HG03442 (cell line): ENCODE data around the gene FANCD2.
"Not testable (repeated sequence)": the region's sequence is repeated elsewhere in the genome, so short reads cannot be mapped to it uniquely, and the experiment has no call there.

Source experiments
- ATAC-seq: cut with Tn5 transposase; IDR thresholded peaks from one replicate; pipeline ENCODE4 v1.9.1; 2021; ENCODE audit warnings: mild to moderate bottlenecking, moderate library complexity; ENCODE audit not compliant: unreplicated experiment

Gene FANCD2

DNA sequence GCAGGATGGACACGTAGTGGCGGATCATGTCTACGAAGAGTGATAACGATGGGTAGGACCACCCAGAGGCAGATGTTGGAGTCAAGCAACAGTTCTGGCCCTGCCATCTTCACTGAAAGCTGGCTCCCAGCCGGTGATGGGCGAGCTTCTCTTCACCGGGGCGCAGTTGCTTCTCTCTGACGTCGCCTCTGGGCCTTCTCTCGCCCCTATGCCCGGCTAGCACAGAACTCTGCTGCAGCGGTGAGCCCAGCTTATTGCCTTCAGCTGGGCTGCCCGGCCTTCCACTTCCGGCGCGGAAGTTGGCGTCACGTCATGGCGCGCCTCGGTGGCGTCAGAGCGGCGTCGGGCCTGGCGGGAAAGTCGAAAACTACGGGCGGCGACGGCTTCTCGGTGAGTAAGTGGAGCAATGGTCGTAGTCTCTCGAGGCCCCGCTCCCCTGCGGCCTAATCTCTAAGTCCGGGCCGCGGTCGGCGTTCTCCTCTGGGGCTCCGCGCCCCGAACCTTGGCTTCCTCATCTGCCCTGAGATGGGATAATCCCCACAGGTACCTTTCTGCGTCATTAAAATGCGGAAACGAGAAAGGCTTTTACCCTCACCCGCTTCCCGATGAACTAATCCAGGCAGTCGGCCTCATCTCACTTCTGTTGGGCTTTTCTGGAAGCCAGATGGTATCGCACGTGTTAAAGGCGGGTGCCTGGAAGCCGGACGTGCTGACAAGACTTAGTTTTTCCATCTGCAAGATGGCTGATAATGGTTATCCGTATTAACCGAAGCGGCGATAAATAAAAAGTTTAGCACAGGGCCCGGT lies at the start of gene FANCD2:
FANCD2 (plus strand) TSS at position 354 of the 807 bp plus-strand sequence. CDS start 2,221 bp downstream, outside the sequence.
- ATAC-seq: peak; percentile 90

DNA sequence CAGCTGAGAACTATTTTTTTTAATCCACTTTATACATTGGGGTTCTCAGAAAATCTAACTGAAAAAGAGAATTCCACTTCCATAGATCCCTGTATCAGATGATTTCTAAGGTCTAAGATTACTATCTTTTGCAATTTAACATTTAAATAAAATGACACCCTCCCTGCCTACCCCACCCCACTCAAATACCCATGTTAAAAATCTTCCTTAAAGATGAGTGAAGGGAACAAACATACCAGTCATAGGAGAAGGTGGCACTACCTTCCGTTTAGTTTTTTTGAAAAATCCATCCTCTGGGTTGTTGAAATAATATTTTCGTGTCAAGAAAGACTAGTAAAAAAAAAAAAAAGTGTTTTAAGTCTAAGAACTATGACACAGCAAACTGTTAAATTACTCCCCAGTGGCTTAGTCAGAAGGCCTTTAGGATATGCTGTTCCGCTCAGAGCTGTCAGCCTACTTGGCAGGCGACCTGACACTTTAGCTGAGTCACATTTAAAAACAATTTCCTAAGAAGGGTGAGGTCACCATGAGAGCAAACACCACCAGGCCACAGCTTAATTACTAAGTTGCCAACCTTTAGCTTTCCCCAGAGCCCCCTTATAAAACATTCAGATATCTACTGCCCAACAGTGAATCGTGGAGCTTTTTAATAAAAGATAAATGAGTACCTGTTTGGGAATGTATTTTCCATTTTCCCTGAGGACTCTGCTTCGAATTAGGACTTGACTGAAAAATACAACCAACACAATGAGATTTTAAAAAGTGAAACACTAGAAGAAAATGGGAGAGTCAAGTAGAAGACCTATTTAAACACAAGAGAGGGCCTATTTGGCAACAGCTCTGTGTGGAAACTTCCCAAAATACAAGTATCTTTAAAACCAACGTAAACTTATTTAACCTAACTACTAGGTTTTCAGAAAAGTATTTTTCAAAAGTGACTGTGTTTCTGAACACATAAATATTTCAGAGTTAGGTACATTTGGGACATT lies 49.2 kb upstream of the FANCD2 start:
- no peak for ATAC-seq

DNA sequence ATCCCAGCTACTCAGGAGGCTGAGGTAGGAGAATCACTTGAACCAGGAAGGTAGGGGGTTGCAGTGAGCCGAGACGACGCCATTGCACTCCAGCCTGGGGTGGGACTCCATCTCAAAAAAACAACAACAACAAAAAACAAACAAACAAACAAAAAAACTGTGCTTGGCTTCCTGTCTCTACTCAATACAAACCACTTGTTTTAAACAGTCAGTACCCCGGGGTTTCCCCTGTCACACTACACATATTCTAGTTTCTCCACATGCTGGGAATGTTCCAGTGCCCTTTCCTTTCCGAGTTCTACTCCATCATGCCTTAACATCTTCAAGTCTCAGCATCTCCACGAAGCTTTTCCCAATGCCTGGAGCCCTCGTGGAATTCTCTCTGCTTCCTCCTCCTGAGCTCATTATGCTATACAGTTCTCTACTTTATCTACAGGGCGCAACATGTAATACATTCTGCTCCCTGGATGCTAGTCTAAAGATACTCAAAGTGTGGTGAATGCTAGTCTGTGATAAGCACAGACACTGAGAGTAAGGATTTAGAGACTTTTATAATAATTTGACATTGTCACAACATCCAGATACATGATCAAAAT lies 47.4 kb upstream of the FANCD2 start:
- ATAC-seq: no peak

DNA sequence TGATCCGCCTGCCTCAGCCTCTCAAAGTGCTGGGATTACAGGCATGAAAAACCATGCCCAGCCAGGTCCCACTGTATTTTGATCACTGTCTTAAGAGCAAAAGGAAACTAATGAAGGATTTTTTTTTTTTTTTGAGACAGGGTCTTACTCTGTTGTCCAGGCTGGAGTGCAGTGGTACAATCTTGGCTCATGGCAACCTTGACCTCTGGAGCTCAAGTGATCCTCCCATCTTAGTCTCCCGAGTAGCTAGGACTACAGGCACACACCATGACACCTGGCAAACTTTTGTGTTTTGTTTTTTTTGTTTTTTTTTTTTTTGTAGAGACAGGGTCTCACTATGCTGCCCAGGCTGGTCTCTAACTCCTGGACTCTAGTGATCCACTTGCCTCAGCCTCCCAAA lies 46.0 kb upstream of the FANCD2 start:
- ATAC-seq: no peak

DNA sequence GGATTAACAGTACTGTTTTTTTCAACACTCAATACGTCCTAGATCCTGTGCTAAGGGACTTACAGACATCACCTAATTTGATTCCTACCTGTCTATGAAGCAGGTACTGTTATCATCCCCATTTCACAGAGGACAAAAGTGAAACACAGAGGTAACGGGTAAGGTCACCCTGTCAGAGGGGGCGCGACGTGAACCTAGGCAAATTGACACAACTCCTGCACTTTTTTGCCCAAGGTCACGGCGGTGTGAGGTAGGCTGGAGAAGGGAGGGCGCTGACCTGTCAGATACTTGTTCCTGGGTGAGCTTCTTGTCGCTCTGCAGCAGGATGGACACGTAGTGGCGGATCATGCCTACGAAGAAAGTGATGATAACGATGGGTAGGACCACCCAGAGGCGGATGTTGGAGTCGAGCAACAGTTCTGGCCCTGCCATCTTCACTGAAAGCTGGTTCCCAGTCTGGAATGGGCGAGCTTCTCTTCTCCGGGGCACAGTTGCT lies 40.0 kb upstream of the FANCD2 start:
- peak; percentile 31 for ATAC-seq

DNA sequence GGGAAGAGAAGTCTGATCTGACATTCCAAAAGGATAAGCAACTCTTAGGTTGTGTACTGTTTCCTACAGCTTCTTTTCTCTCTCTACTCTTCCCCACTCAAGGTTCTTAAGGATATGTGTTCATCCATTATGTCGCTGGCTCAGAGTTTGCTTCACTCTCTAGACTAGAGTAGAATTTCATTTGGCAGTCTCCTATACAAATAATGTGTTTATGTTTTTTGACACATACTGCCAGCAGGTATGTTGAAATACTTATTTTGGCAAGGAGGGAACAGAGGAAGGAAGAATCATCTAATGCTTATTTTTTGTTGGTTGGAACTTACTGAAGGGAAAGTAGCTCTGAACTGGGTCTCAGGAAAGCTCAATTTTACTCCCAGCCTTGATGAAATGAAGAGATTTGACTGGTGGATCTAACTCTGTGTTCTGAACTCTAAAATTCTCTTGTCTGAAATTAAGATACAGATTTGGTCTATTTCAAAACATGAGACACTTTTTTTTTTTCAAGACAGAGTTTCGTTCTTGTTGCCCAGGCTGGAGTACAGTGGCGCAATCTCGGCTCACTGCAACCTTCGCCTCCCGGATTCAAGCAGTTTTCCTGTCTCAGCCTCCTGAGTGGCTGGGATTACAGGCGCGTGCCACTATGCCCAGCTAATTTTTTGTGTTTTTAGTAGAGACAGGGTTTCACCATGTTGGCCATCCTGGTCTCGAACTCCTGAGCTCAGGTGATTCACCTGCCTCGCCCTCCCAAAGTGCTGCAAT lies 32.0 kb upstream of the FANCD2 start:
- ATAC-seq: no peak

DNA sequence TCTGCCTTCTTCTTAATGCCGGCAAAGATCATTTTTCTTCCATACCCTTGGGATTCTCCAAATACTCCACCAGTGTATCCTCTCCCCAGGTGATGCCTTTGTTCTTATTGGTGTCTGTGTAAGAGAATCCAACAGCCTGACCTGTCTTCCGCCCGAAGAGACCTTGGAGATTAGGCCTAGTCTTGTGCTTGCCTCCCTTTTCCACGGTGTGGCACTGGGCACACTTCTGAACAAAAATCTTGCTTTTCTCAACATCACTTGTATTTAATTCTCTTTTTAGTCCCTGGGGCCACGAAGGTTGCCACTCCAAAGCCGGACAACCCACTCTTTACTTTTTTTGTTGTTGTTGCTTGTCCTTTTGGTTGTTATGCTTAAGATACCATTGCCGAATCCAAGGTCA lies 25.6 kb upstream of the FANCD2 start:
- no peak for ATAC-seq

DNA sequence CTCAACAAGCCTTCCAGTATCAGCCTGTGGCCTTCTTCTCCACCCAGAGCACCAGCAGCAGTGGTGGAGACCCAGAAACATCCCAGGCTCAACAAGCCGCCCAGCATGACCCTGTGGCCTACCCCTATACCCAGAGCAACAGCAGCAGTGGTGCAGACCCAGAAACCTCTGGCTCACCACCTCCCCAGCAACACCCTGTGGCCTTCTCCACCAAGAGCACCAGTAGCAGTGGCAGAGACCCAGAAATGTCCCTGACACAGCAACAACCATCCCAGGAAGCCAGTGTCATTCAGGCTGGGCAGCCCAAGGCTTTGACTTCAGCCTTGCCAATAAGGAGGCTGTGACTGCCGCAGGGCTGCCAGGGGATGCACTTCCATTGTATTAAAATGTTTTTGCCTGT lies 23.3 kb upstream of the FANCD2 start:
- ATAC-seq: no peak

DNA sequence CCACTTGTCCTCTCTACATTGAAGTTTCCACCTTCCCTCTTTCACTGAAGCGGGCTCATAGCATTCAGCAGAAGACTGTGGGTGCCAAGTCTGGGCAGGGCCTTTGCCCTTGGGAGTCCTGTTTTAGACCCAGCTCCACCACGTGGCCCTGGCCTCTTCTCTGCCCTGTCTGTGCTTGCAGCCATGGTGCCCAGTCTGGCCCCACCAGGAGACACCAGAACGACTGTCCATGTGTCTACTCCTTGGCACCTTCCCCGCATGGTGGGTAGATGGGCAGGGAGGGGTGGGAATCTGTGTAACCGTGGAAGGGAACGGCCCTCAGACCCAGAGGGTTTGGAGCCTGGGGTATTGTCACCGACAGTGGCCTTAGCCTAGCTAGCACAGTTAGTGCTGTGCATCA lies 21.7 kb upstream of the FANCD2 start:
- no peak for ATAC-seq

DNA sequence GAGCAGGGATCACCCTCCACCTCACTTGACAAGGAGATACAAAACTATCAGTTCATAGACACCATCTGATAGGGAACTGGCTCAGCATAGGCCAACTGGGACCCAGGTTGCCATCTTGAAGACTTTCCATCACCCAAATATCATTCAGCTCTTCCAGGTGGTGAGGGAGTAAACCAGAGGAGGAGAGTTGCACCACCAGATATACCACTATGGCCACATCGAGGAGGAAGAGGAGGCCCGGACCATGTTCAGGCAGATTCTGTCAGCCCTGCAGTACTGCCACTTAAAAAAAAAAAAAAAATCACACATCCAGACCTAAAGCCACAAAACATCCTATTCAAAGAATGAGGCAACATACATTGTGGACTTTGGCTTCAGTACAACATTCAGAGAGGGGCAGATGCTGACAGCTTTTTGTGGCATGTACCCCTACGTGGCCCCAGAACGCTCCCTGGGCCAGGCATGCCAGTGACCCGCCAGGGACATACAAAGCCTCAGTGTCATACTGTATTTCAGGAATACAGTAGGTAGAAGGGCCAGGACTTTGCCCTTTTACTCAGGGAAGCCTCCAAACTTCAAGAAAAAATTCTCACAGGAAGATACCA lies 21.2 kb upstream of the FANCD2 start:
- no peak for ATAC-seq

DNA sequence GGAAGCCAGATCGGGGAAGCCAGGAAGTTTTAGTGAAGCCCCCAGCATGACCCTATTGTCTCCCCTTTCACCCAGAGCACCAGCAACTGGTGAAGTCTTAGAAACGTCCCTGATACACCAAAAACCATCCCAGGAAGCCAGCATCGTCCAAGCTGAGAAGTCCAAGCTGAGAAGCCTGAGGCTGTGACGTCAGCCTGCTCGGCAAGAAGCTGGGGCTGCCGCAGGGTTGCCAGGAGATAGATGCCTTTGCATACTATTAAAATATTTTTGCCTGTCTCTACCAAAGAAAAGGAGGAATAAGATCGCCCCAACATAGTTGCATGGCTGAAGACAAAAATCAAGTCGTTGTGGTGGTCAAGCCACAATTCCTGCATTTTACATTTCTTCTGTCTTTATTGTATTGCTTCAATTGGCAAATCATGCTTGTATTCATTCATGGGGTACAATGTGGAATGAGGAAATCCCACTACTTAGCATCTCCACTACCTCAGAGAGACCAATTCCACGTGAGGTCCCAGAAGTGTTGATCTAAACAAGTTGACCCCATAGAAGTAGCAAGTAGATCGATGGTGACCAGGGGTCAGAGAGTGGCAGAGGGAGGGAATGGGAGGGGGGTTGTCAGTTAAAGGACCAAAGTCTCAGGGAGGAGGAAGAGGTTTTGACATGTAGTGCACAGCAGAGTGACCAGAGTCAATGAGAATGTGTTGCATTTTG lies 20.0 kb upstream of the FANCD2 start:
- ATAC-seq: no peak

DNA sequence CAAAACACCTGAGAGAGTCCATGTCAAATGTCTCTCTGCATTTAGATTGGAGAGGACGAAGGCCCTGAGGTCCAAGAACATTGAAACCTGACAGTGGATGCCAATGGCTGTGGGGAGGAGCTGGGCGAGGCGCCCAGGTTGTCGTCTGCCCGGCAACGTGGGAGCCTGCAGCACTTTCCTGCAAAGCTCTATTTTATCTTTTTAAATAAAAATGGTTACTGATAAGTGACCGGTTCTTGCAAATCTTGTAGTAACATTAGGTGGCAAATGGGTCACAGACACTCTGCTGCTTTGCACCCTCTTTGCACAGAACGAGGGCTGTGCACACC lies 19.5 kb upstream of the FANCD2 start:
- no peak for ATAC-seq

DNA sequence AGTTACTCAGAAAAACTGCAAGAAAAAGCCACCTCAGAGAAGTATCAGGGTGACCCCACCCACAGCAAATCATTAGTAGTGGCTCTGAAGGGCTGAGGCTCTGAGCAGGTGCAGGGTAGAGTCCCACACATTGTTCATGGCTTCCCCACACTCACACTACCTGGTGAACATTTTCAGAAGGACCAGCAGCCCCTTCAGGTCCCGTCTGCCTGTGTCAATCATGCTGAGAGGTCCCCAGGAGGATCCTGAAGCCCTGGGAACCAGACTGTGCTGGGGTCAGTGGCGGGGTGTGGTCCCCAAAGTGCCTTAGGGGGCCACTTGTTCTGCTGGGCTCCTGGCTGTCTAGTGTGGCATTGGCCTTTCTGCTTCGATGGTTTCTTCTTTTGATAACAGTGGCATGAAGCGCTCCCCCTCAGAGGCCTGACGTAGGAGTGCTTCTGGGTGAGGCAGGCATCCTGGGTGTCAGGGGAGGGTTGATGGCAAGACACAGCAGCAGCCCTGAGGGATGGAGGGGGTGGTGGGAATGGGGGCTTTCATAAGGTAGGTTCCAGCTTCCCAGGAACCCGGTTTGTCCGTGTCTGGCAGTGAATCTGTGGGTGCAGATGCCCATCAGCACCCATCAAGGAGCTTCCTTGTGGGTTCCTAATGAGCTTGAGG lies 19.0 kb upstream of the FANCD2 start:
- ATAC-seq: no peak

DNA sequence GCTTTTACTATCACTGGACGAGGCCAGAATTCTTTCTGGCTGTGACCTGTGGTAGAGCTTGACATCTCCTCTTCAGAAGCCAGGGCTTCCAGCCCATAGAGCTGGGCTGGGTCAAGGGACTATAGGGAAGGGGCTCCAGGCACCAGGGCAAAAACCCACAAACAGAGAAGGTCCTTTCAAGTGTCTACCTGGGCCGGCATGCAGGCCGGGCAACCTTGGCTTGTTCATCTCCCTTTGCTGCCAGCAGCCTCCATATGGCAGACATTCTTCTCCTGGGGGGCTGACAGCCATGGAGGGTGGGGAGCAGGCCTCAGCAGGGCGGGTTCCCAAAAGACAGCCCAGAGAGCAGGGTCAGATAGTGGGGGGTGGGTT lies 18.0 kb upstream of the FANCD2 start:
- ATAC-seq: not testable (repeated sequence)

DNA sequence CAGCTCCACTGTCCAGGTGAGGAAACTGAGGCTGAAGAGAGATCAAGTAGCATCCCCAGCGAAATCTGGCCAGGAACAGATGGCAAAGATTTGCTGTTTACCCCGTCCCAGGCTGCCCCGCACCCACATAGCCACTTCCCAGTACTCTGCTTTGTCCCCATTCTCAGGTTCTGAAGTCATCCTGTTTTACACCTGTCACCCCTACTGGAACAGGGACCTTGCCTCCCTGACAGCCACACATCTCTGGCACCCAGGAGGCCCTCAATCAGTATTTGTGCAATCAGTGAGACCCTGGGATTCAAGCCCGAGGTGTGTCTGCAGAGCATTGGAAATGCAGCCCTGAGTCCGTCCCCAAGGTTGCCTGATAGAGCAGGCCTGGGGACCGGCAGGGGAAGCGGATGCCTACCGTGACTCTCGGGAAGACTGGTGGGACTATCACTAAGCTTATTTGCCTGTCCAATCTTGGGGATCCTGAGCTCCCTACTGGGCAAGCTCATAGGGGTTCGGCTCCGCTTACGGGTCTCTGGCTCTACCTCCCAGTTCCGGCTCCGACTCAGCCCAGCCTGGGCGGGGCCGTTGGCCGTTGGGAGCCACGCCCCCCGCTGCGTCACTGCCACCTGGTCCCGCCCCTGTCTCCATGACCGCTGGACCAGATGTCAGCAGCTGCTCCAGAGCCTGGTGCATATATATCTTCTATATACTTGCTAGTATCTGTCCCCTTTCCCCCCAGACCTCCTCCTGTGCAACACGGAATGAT lies 17.5 kb upstream of the FANCD2 start:
- ATAC-seq: peak; percentile 68

DNA sequence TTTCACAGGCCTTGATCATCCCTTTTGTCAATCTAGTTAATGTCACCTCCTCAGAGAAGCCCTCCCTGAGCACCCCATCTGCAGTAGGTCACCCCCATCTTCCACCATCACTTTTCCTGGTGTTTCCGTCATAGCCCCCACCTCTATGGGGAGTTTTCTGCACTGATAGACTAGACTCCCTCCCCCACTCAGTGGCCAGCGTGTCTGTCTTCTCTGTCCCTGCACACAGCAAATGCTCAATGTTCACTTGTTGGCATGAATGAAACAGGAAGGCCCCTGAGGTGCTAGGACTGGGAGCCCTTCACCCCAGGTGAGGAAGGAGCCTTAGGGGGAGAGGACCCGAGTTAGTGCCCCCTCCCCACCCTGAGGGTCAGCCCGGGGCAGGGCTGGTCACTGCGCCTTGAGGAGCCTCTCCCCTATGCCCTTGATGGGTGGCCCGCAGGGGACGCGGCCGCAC lies 15.8 kb upstream of the FANCD2 start:
- no peak for ATAC-seq

DNA sequence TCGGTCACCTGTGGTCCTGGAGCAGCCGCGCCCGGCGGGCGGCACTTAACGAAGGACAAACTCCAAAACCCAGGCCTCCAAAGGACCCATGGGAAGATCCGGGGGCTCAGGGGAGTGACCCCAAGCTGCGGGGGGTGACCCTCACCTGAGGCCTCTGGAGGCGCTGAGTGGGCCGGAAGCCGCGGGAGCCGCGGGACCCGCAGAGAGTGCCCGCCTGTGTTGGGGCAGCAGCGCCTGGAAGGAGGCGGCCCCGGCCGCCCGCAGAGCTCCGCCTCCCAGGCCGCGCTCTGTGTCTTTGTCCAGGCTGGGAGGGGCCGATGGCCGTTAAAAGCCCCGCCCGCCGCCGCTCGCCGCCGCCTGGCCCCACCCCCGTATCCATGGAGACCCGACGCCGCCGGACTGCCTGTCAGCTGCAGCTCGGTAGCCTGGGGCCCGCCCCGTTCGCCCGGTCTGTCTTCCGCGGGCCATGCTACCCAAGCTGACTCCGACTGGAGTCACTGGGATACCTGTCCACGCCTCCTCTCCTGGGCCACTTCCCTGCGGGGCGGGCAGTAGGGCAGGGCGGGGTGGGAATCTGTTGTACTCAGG lies 15.3 kb upstream of the FANCD2 start:
- ATAC-seq: peak; percentile 86

DNA sequence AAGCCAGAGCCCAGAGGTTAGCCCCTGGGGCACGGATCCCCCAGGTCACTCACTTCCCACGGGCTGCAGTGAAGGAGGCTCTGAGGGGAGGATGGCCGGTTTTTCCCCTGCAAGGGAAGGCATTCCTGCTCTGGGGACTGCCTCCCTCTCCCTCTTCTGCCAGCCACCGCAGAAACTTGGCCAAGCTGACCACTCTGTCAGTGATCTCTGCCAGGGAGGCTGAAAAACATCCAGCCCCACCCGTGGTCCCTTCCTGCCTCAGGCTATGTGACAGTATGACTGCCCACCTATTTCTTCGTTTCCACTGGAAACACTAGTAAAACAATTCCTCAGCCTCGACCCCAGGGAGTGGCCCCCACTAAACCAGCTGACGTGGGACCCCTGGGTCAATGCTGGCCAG lies 14.6 kb upstream of the FANCD2 start:
- ATAC-seq: no peak
